Testis (tissue), 3 donors: Measurements from ENCODE around the gene SPIN3. TPM values are rescaled to one million over a fixed set of nuclear protein-coding genes. Genes with fewer than 3 reads are reported as not detected.

ENCODE experiments used
- DNase-seq: peaks from one replicate; pipeline ENCODE4 v3.0.0-alpha.2; 2019
- H3K27ac ChIP-seq, 2 donors: fragments of 200-600 bp; sonication (generic); one replicate each; pipeline ENCODE4 v1.5.1; 2019
- H3K27me3 ChIP-seq: fragments of 200-600 bp; sonication (generic); one replicate; pipeline ENCODE4 v1.5.1; 2019
- H3K36me3 ChIP-seq: fragments of 200-600 bp; sonication (generic); one replicate; pipeline ENCODE4 v1.5.1; 2017; ENCODE audit warnings: low read depth; ENCODE audit errors: missing control alignments
- H3K4me1 ChIP-seq: fragments of 200-600 bp; sonication (generic); one replicate; pipeline ENCODE4 v1.5.1; 2019
- H3K4me3 ChIP-seq, 2 donors: fragments of 200-600 bp; sonication (generic); one replicate each; pipeline ENCODE4 v1.5.1; 2017 to 2019
- H3K9me3 ChIP-seq: fragments of 200-600 bp; sonication (generic); one replicate; pipeline ENCODE4 v1.5.1; 2017
- CTCF ChIP-seq, 3 experiments: fragments of 450-650 bp in 2 of 3; fragments of 200-600 bp in 1 of 3; sonication (generic) in 1 of 3; IDR thresholded peaks; one replicate each; pipeline ENCODE4 v1.5.1; 2016 to 2019; ENCODE audit warnings: antibody characterized with exemption in 3 of 3, mild to moderate bottlenecking in 2 of 3, moderate library complexity in 1 of 3
- POLR2A ChIP-seq: fragments of 450-650 bp; IDR thresholded peaks from one replicate; pipeline ENCODE4 v1.6.1; 2017; ENCODE audit warnings: antibody characterized with exemption, mild to moderate bottlenecking, moderate library complexity
- WGBS, 2 donors: methylation state at CpG; one replicate each; pipeline ENCODE4 v1.1.5; 2018; 5-methylcytosine and 5-hydroxymethylcytosine counted together
- intact Hi-C: fragments of 100-400 bp; cut with DNase I; formaldehyde crosslinking; loops from one replicate; pipeline ENCODE4 v1.15.1; 2023; ENCODE audit warnings: low total_unique reads
- polyA plus RNA-seq: library from polyadenylated mRNA; stranded (reverse); fragments of 350-450 nt; fragmentation: Illumina TruSeq; extraction: RNeasy Lipid Tissue Mini Kit (QIAGEN cat#74804); gene quantifications from one replicate; pipeline ENCODE4 v1.2.3, GENCODE V29; 2014; ENCODE audit warnings: low read depth, low replicate concordance; ENCODE audit not compliant: insufficient read depth
- total RNA-seq, 2 donors: library from RNA; depleted of rRNA; stranded (reverse); fragments of >200 nt; gene quantifications; one replicate each; pipeline ENCODE4 v1.2.3, GENCODE V29; 2016

The SPIN3 gene
- total and polyA plus RNA-seq, 3 donors from 2014 or later: 7.2 to 15.9 (median 13.8) TPM

GRCh38 chrX:56986138-56986537 lies 9.2 kb downstream of the SPIN3 start:
- no peak overlapping the region for H3K27ac ChIP-seq
- no peaks in the 10 kb centered on the region for H3K27me3 ChIP-seq
- TF ChIP-seq CTCF (IDR thresholded peaks at IDR 0.05) (no peak), POLR2A (no peak)
- H3K4me3 ChIP-seq: no peak overlapping the region
- H3K4me1 ChIP-seq: no peaks in the 10 kb centered on the region
- intact Hi-C loops: no loop called here
- 100% methylated on average over 1 of the region's 1 CpG for WGBS, 2 donors
- no peaks in the 10 kb centered on the region for H3K36me3 ChIP-seq
- DNase-seq: no peak
- H3K9me3 ChIP-seq: no peaks in the 10 kb centered on the region

DNA sequence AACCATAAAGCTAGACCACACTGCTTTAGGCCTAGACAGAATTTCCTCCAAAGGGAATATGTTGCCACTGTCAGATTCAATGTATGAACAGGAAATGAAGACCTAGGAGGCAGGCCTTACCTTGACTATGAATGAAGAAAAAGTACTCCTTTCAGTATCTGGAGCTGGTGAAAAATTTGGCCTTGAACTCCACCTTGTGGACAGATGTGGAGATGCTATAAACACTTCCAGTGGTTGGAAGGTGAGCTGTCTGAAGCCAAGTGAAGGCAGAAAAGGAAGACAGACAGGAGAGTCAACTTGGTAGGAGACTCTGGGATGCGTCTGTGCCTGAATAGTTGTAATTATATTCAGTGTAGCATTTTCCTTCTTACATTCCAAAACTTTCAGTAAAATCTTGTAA lies 17.2 kb downstream of the SPIN3 start:
- Histone ChIP-seq H3K9me3 (no peaks in the 10 kb centered on the region), H3K4me3 (no peak overlapping the region), H3K27me3 (no peaks in the 10 kb centered on the region), H3K4me1 (no peaks in the 10 kb centered on the region), H3K36me3 (no peaks in the 10 kb centered on the region), H3K27ac (no peak overlapping the region)
- intact Hi-C loops: no loop called here
- DNase-seq: peak; percentile 14
- TF ChIP-seq CTCF (IDR thresholded peaks at IDR 0.05) (peak in 1 of 3 experiments; percentile 34), POLR2A (no peak)
- 53% methylated on average over 1 of the region's 1 CpG; no CpG with 5 or more reads in 1 of the 2 donors for WGBS, 2 donors

DNA sequence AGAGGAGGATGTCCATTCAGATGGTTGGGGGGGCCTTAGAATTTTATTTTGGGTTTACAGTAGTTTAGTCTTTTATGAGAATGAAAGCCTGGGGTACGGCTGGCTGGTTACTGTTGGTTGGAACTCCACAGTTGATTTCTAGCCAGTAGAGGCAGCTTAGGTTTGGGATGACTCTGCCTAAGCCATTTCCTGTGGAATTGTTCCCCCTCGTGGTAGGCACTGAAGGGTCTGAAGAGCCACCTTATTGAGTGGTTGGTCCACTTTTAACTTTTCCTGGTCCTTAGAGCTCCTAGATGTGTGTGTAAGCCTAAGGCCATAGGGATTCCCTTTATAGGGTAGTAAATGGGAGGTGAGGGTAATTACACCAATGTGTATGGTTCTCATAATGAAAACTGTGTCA lies 19.7 kb downstream of the SPIN3 start:
- H3K36me3 ChIP-seq: no peaks in the 10 kb centered on the region
- no peak for DNase-seq
- intact Hi-C loops: no loop called here
- H3K4me3 ChIP-seq: no peak overlapping the region
- no peaks in the 10 kb centered on the region for H3K9me3 ChIP-seq
- 70 to 83% methylated on average over 2 of the region's 2 CpGs for WGBS, 2 donors
- no peak overlapping the region for H3K27ac ChIP-seq
- no peaks in the 10 kb centered on the region for H3K4me1 ChIP-seq
- no peaks in the 10 kb centered on the region for H3K27me3 ChIP-seq
- no peak for TF ChIP-seq CTCF (IDR thresholded peaks at IDR 0.05)
- TF ChIP-seq POLR2A: no peak

GRCh38 chrX:56974408-56974807 lies 20.9 kb downstream of the SPIN3 start:
- no peaks in the 10 kb centered on the region for H3K27me3 ChIP-seq
- no peak overlapping the region for H3K27ac ChIP-seq
- 80 to 97% methylated on average over 3 of the region's 3 CpGs for WGBS, 2 donors
- no peak for DNase-seq
- no peak overlapping the region for H3K4me3 ChIP-seq
- intact Hi-C loops: no loop called here
- no peaks in the 10 kb centered on the region for H3K9me3 ChIP-seq
- no peak for TF ChIP-seq CTCF (IDR thresholded peaks at IDR 0.05)
- no peak for TF ChIP-seq POLR2A
- no peaks in the 10 kb centered on the region for H3K36me3 ChIP-seq
- H3K4me1 ChIP-seq: no peaks in the 10 kb centered on the region

DNA sequence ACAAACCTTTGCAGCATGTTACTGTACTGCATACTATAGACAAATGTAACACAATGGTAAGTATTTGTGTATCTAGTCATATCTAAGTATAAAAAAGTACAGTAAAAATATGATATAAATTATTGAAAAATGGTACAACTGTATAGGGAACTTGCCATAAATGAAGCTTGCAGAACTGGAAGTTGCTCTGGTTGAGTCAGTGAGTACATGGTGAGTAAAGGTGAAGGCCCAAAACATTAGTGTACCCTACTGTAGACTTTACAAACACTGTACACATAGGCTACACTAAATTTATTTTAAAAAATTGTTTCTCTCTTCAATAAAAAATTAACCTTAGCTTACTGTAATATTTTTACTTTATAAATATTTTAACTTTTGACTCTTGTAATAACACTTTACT lies 25.8 kb downstream of the SPIN3 start:
- Histone ChIP-seq H3K27ac (no peak overlapping the region), H3K4me3 (no peak overlapping the region), H3K9me3 (no peaks in the 10 kb centered on the region), H3K27me3 (no peaks in the 10 kb centered on the region), H3K36me3 (no peaks in the 10 kb centered on the region), H3K4me1 (no peaks in the 10 kb centered on the region)
- no peak for DNase-seq
- TF ChIP-seq POLR2A (no peak), CTCF (IDR thresholded peaks at IDR 0.05) (no peak)
- intact Hi-C loops: no loop called here
